Gastrocnemius medialis (tissue), 4 donors: ENCODE results near the gene SLC5A4.

Source experiments
- CTCF ChIP-seq, 5 experiments: fragments of 450-650 bp in 3 of 5; fragments of 200-600 bp in 2 of 5; sonication (generic) in 2 of 5; IDR thresholded peaks in 4 of 5; conservative IDR thresholded peaks in 1 of 5; 1 replicate in 4 of 5; 2 replicates in 1 of 5; pipeline ENCODE4 v1.5.1; 2016 to 2019; ENCODE audit warnings: antibody characterized with exemption in 5 of 5, mild to moderate bottlenecking in 3 of 5, moderate library complexity in 3 of 5
- POLR2A ChIP-seq, 2 donors: fragments of 450-650 bp; IDR thresholded peaks; one replicate each; pipeline ENCODE4 v1.6.1; 2017; ENCODE audit warnings: antibody characterized with exemption in 2 of 2, mild to moderate bottlenecking in 2 of 2, moderate library complexity in 2 of 2

- no peak for TF ChIP-seq CTCF (IDR thresholded peaks at IDR 0.05 in 4 of 5, conservative IDR thresholded peaks at IDR 0.05 in 1 of 5)
- no peak for TF ChIP-seq POLR2A (IDR thresholded peaks at IDR 0.05)
These were observed 28.6 kb downstream of the SLC5A4 start for GRCh38 chr22:32226326-32227104.
